Amniotic epithelial cell (primary cell): ENCODE measurements around the gene MED8.

Source experiments
- DNase-seq: peaks from one replicate; pipeline ENCODE4 v3.0.0-alpha.2; 2010; ENCODE audit warnings: low read depth

MED8 gene, protein sequence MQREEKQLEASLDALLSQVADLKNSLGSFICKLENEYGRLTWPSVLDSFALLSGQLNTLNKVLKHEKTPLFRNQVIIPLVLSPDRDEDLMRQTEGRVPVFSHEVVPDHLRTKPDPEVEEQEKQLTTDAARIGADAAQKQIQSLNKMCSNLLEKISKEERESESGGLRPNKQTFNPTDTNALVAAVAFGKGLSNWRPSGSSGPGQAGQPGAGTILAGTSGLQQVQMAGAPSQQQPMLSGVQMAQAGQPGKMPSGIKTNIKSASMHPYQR

DNA sequence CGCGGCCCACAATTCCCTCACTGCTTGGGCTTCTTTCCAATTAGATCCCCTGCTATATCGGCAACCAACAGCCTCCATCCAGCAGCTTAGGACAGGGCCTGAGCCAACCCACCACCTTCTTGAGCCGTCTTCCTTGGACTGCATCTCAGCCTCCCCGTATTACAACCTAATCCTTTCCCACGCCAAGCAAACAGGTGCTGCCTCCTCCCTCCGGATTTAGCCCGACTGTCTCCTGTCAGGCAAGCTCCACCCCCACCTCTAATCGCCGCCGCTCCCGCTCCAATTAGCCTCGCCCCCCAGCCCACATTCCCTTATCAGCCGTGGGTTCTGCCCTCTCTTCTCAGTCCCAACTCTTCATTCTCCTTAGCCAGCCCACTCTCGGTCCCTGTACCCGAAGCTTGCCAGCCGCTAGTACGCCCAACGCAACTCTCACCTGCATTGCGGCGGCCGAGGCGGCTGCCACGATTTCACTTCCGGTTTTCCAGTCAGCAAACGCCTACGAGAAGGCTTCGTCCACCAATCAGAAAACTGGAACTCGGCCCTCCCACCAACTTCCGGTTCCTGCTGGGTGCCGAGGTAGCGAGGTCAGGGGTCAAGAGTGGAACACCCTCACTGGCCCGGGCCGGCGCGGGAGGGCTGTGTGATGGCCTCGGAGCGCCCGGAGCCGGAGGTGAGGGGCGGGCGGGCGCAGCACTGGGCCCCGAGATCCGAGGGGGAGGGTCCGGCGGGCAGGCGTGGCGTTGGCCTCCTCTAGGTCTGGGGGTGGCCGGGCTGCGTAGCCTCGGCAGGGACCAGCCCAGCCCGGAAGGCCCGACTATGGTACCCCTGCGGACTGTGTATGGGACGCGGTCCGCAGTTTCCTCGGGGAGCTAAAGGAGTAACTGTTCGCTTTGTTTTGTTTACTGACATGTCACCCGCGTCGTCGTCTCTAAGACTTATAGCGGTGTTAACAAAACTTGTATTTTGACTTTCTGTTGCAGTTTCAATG, at the start of gene MED8, which contains the start of gene SZT2:
Gene MED8 (minus strand): TSS at position 475 of the 988 bp plus-strand sequence. CDS start 36 bp downstream, at position 439.
Gene SZT2 (plus strand): TSS at position 574 of the 988 bp plus-strand sequence. CDS start 70 bp downstream, at position 644.
- DNase-seq = peak; percentile 92

DNA sequence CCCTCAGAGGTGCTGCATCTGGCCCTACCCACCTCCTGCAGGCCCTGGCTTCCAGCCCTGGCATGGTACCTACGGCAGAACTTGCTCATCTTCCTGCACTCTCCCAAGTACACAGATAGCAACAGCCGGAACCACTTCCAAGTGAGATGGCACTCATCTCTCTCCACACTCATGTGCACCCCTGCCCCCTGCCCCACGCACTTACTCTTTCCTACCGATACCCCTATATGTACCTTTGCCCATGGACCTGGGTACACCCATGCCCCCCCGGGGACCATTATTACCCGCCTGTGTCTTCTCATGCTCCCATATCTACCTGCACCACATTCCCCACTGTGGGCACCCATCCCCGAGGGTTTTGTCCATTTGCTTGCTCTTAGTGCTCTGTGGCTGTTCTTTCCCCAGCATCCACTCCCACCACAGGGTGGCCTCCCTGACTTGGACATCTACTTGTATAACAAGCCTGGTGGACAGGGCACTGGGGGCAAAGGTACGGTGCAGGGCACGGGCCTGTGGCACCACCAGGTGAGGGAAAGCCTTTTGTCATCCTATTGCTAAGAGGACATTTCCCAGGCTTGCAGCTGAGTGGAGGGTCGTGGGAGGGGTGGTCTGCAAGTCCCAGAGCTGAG, 49.5 kb upstream of the MED8 start:
- no peak for DNase-seq

GRCh38 chr1:43438576-43438952, 49.0 kb upstream of the MED8 start:
- no peak for DNase-seq

DNA sequence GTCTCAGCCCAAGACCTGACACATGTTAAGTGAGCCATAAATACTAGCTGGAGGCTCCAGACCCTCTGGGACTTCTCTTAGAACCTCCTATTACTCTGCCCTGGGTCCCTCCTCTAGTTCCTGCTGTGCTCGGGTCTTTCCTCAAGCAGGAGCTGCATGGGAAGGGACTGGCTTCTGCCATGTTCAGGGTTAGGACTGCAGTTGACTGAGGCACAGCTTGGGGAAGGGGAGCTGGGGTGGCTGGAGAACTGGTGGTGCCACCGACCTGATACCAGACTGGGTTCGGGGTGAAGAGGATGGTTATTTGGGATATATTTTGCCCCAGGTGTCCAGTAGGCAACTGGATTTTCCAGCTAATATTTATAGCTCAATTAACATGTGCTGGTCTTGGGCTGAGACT, 48.4 kb upstream of the MED8 start:
- DNase-seq = no peak

DNA sequence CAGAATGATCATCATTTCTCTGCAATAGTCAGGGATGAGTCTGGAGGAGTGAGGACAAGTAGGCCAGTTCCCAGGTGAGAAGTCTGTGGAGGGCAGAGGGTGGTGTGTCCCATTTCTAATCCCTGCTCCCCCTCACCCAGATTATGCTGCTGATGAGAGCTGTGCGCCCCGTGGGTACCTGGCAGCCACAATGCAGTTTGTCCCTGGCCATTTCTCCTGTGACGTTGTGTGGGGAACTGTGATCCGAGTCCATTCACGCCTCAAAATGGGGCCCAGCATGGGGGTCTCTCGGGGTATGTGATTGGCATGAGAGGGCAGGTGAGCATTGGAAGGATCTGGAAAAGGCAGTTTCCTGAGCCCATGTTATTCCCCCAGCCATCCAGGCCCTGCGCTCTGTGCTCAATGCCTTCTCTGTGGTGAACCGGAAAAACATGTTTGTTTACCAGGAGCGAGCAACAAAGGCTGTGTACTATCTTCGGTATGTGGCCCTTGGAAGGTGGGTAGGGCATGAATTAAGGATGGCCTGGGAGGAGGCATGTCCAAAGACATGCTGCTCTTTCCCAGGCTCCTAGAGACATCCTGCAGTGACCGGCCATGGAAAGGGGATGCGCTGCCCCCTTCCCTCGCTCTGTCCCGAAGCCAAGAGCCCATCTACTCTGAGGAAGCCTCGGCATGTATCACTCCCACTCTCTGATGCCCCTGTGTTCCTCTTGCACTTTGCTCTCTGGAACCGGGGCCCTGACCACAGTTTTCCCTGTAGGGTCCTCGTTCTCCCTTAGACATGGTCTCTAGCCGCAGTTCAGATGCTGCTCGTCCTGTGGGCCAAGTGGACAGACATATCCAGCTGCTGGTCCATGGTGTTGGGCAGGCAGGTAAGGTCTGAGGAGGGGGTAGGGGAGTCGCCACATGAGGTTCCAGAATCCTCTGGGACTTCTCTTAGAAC, 47.7 kb upstream of the MED8 start:
- DNase-seq = no peak

- DNase-seq = no peak
Measured at GRCh38 chr1:43436371-43436770, 46.8 kb upstream of the MED8 start.

- peak; percentile 66 for DNase-seq
Measured at GRCh38 chr1:43435146-43436145, 45.8 kb upstream of the MED8 start.

DNA sequence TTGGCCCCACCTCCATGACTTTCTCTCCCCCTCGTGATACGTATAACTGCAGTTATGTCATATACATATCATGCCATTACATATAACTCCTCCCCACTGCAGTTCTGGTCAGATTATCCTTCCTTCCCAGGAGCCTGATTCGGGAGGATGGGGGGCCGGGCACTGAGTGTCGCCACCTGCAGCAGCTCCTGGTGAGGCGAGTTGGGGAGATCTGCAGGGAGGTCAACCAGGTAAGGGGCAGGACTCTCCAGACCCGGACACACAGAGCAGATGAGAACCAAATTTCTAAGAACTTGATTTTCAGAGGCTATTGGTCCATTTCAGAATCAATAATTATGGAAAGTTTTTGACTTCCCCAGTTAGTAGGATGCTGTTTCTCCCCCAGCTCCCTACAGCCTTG, 44.7 kb upstream of the MED8 start:
- no peak for DNase-seq

- DNase-seq = no peak
Measured at GRCh38 chr1:43432907-43433306, 43.3 kb upstream of the MED8 start.

DNA sequence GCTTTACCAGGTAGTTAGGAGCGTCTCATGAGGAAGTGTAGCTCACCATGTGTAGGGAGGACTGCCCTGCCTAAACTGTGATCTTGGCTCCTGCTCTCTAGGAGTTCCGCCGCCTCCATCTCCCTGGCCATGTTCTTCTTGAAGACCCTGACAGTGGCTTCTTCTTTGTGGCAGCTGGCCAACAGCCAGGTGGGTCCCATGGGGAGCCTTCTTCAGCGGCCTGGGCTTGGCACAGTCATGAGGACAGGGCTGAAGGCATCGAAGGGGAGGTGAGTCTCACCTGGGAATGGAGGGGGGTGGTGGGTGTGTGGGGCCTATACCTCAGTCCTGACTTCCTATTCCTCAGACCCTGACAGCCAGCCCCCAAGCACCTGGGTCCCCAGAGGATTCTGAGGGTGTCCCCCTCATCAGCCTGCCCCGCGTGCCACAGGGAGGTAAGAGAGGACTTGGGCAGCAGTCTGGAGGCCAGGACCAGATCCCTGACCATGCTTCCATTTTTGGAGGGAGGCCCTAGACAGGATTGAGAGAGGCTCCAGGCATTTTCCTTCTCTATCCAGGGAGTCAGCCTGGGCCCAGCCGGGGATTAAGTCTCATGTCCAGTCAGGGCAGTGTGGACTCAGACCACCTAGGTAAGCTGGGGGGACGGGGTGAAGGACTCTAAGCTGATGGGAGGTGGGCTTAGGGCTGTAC, 42.7 kb upstream of the MED8 start:
- DNase-seq = no peak

- no peak for DNase-seq
Measured at GRCh38 chr1:43431676-43432075, 42.1 kb upstream of the MED8 start.

- no peak for DNase-seq
Measured at GRCh38 chr1:43430831-43431230, 41.2 kb upstream of the MED8 start.

DNA sequence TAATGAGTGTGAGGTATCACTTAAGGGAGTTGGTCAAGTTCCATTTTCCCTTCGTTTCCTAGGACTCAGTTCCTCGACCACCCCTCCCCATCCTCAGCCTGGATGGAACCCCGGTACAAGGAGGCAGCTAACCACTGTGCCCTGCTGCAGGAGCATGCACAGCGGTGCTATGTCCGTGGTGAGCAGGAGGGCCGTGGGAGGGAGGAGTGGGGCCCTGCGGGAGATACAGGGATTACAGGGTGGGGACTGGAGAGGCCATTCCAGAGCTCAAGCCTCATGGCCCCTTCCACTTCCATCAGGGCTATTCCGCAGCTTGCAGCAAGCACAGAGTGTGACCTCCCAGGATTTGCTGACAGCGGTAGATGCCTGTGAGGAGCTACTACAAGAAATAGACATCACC, 38.3 kb upstream of the MED8 start:
- DNase-seq = no peak

DNA sequence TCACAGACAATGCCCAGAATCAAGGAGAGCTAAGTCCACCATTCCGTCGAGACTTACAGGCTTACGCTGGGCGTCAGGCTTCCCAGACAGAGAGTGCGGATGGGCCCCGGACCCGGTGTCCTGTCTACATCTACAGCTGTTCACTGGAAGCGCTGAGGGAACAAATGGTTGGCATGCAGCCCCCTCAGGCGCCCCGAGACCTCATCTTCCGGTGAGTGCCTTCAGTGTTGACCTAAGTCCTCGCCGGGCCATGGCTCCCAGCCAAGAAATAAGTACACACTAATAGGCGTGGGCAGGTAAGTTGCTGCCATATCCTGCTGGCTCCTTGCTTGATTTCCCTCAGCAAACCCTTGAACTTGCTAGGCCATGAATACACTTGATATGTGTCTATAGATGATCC, 37.9 kb upstream of the MED8 start:
- no peak for DNase-seq

- DNase-seq = no peak
Measured at GRCh38 chr1:43426221-43426620, 36.6 kb upstream of the MED8 start.

GRCh38 chr1:43425045-43425444, 35.4 kb upstream of the MED8 start:
- no peak for DNase-seq

- DNase-seq = no peak
Measured at GRCh38 chr1:43423672-43424550, 34.3 kb upstream of the MED8 start.

DNA sequence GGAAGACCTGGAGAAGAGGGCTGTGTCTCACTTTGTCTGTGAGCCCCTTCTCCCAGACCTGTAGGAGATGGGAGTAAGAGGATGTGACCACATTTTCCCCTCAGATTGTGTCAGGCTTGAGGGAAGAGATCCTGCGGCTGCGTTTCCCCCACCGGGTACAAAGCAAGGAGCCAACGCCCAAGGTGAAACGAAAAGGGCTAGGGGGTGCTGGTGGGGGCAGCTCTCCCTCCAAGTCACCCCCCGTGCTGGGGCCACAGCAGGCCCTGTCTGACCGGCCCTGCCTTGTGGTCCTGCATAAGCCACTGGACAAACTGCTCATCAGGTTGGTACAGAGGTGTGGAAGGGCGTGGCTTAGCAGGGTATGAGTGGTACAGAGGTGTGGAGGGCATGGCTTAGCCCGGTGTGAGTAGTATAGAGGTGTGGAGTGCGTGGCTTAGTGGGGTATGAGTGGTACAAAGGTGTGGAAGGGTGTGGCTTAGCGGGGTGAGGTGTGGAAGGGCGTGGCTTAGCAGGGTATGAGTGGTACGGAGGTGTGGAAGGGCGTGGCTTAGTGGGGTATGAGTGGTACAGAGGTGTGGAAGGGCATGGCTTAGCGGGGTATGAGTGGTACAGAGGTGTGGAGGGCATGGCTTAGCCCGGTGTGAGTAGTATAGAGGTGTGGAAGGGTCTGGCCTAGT, 33.5 kb upstream of the MED8 start:
- DNase-seq = no peak
